Measurements from ENCODE around the gene SPNS2.

The SPNS2 gene

GRCh38 chr17:4527566-4528125, 29.0 kb downstream of the SPNS2 start:
- TF ChIP-seq FOXM1 (IDR thresholded peaks at IDR 0.05; ENCODE audit: borderline replicate concordance, low read depth) (no peak), EGR1 (IDR thresholded peaks at IDR 0.05) (no peak), MAX (IDR thresholded peaks at IDR 0.05) (no peak), YY1 (IDR thresholded peaks at IDR 0.05; ENCODE audit: low read depth) (no peak), RAD21 (IDR thresholded peaks at IDR 0.05; ENCODE audit: low read depth) (no peak), EP300 (IDR thresholded peaks at IDR 0.05; ENCODE audit: borderline replicate concordance) (no peak), TCF12 (IDR thresholded peaks at IDR 0.05; ENCODE audit: low read depth) (no peak), CEBPB (IDR thresholded peaks at IDR 0.05) (no peak), ZBTB7A (IDR thresholded peaks at IDR 0.05; ENCODE audit: low read depth) (no peak), TEAD4 (IDR thresholded peaks at IDR 0.05) (no peak)
- TF ChIP-seq, protein P1, sequence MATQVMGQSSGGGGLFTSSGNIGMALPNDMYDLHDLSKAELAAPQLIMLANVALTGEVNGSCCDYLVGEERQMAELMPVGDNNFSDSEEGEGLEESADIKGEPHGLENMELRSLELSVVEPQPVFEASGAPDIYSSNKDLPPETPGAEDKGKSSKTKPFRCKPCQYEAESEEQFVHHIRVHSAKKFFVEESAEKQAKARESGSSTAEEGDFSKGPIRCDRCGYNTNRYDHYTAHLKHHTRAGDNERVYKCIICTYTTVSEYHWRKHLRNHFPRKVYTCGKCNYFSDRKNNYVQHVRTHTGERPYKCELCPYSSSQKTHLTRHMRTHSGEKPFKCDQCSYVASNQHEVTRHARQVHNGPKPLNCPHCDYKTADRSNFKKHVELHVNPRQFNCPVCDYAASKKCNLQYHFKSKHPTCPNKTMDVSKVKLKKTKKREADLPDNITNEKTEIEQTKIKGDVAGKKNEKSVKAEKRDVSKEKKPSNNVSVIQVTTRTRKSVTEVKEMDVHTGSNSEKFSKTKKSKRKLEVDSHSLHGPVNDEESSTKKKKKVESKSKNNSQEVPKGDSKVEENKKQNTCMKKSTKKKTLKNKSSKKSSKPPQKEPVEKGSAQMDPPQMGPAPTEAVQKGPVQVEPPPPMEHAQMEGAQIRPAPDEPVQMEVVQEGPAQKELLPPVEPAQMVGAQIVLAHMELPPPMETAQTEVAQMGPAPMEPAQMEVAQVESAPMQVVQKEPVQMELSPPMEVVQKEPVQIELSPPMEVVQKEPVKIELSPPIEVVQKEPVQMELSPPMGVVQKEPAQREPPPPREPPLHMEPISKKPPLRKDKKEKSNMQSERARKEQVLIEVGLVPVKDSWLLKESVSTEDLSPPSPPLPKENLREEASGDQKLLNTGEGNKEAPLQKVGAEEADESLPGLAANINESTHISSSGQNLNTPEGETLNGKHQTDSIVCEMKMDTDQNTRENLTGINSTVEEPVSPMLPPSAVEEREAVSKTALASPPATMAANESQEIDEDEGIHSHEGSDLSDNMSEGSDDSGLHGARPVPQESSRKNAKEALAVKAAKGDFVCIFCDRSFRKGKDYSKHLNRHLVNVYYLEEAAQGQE (IDR thresholded peaks at IDR 0.05; ENCODE audit: low read depth): no peak
- TF ChIP-seq, protein P2, sequence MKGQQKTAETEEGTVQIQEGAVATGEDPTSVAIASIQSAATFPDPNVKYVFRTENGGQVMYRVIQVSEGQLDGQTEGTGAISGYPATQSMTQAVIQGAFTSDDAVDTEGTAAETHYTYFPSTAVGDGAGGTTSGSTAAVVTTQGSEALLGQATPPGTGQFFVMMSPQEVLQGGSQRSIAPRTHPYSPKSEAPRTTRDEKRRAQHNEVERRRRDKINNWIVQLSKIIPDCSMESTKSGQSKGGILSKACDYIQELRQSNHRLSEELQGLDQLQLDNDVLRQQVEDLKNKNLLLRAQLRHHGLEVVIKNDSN (IDR thresholded peaks at IDR 0.05): no peak

DNA sequence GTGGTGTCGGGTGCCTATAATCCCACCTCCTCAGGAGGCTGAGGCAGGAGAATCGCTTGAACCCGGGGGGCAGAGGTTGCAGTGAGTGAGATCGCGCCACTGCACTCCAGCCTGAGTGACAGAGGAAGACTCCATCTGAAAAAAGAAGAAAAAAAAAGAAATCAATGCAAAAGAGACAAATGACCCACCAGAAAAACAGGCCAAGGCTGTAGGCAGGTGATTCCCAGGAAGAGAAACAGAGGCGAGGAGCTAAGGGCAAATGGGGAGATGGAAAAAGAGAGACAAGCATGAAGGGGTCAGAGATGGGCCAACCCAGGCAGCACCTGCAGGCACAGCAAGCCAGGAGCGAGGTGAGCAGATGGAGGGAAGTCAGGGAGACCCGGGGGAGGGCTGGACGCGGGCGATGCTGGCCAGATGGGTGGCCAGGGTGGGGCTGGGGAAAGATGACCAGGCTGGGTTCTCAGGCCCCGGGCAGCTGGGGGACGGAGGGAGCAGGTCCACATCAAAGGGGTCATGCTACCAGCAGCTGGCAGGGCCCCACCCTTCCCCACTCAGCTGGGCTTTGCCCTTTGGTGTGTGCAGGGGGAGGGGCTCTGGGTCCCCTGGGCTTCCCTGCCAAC, 31.0 kb downstream of the SPNS2 start:
- TF ChIP-seq EP300 (IDR thresholded peaks at IDR 0.05; ENCODE audit: borderline replicate concordance) (no peak), YY1 (IDR thresholded peaks at IDR 0.05; ENCODE audit: low read depth) (no peak), TAF1 (IDR thresholded peaks at IDR 0.05; ENCODE audit: low read depth) (no peak), EGR1 (IDR thresholded peaks at IDR 0.05) (no peak), RAD21 (IDR thresholded peaks at IDR 0.05; ENCODE audit: low read depth) (no peak), CEBPB (IDR thresholded peaks at IDR 0.05) (no peak), CREB1 (IDR thresholded peaks at IDR 0.05; ENCODE audit: low read depth) (no peak), NFIC (IDR thresholded peaks at IDR 0.05) (no peak)

DNA sequence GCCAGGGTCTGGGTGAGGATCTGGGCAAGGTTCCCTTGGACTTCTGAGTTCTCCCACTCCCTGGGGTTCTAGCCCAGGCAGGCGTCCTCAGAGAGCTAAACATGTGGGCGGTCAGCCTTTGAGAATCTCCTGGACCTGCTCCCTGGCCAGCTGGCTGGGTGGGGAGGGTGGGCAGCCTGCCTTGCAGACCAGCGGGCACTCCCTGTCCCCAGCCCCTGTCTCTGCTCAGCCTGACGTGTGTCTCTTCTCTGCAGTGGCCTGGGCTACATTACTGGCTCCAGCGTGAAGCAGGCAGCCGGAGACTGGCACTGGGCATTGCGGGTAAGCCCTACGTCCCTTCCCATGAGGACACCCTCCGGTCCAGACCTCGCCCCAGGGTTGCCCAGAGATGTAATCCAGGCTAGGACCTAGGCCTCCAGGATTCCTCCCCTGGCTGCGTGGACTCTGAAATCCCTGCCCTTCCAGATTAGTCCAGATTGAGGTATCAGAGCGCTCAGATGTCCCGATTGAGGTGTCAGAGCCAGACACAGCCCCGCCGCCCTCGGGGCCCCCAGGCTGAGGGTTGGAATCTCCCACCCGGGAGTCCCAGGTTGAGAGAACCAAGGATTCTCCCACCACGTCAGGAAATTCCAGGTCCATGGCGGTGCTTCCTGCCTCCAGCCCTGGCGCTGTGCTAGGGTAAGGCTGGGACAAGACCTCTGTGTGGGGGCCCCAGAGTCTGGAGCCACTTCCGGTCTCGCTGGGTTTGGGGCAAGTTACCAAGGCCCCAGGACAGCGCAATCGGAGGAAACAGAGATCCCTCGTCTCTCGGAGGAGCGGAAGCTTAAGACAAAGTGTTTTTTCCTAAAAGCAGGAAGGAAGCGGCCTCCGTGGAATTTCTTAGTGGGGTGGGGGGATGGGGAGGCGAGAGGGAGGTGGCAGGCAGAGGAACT, 32.4 kb downstream of the SPNS2 start:
- TF ChIP-seq CEBPB (IDR thresholded peaks at IDR 0.05) (no peak), NFIC (IDR thresholded peaks at IDR 0.05) (no peak), RAD21 (IDR thresholded peaks at IDR 0.05; ENCODE audit: low read depth) (no peak), FOXM1 (IDR thresholded peaks at IDR 0.05; ENCODE audit: borderline replicate concordance, low read depth) (no peak), MAX (IDR thresholded peaks at IDR 0.05) (no peak), YY1 (IDR thresholded peaks at IDR 0.05; ENCODE audit: low read depth) (no peak), EP300 (IDR thresholded peaks at IDR 0.05; ENCODE audit: borderline replicate concordance) (no peak), TCF12 (IDR thresholded peaks at IDR 0.05; ENCODE audit: low read depth) (no peak; the same call in 1 of the 2 replicates), EGR1 (IDR thresholded peaks at IDR 0.05) (no peak), CREB1 (IDR thresholded peaks at IDR 0.05; ENCODE audit: low read depth) (no peak), TAF1 (IDR thresholded peaks at IDR 0.05; ENCODE audit: low read depth) (no peak), ZBTB7A (IDR thresholded peaks at IDR 0.05; ENCODE audit: low read depth) (no peak), TEAD4 (IDR thresholded peaks at IDR 0.05) (no peak)
- TF ChIP-seq, protein P2 (IDR thresholded peaks at IDR 0.05): no peak
- TF ChIP-seq, protein P1 (IDR thresholded peaks at IDR 0.05; ENCODE audit: low read depth): no peak

DNA sequence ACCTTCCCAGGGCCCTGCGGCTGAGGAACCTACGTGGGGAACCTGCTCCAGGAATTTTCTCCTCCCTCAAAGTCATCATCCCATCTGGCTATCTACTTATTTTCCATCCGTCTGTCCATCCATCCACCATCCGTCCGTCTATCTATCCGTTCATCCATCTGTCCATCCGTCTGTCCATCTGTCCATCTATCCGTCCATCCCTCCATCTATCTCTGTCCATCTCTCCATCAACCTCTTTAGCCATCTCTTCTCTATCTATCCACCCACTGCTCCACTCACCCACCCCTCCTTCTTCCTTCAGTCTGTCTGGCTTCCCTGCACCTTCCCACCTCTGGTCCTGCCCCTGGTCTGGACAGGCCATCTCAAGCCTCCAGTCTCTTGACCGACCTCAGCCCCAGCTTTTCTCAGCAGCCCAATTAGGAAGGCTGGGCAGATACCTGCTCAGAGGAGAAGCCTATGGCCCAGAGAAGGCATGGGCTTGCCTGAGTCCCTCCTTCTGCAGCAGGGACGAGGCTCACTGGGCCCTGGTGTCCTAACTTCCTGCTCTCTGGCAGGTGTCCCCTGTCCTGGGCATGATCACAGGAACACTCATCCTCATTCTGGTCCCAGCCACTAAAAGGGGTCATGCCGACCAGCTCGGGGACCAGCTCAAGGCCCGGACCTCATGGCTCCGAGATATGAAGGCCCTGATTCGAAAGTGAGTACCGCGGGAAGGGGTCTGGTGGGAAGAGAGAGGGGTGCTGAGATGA, 33.5 kb downstream of the SPNS2 start:
- TF ChIP-seq ZBTB7A (IDR thresholded peaks at IDR 0.05; ENCODE audit: low read depth) (no peak), CEBPB (IDR thresholded peaks at IDR 0.05) (no peak), EP300 (IDR thresholded peaks at IDR 0.05; ENCODE audit: borderline replicate concordance) (no peak), FOXM1 (IDR thresholded peaks at IDR 0.05; ENCODE audit: borderline replicate concordance, low read depth) (no peak), TCF12 (IDR thresholded peaks at IDR 0.05; ENCODE audit: low read depth) (no peak), YY1 (IDR thresholded peaks at IDR 0.05; ENCODE audit: low read depth) (no peak), RAD21 (IDR thresholded peaks at IDR 0.05; ENCODE audit: low read depth) (no peak), TAF1 (IDR thresholded peaks at IDR 0.05; ENCODE audit: low read depth) (no peak), CREB1 (IDR thresholded peaks at IDR 0.05; ENCODE audit: low read depth) (no peak), EGR1 (IDR thresholded peaks at IDR 0.05) (no peak), MAX (IDR thresholded peaks at IDR 0.05) (no peak), TEAD4 (IDR thresholded peaks at IDR 0.05) (no peak)
- TF ChIP-seq, protein P1 (IDR thresholded peaks at IDR 0.05; ENCODE audit: low read depth): no peak
- TF ChIP-seq, protein P2 (IDR thresholded peaks at IDR 0.05): no peak
